ENCODE measurements around the gene ZNF358. TPM values are rescaled to one million over a fixed set of nuclear protein-coding genes. Genes with fewer than 3 reads are reported as not detected.
A peak's percentile ranks its signal among the peaks of the same experiment; 100 is the strongest.

Gene ZNF358
- total and polyA plus RNA-seq, 2 of the 13 experiments (the other 11 are each of a cell fraction or from before 2014, with no cell fraction given), result 9.1 to 37.0 TPM

- TF ChIP-seq, protein P1, sequence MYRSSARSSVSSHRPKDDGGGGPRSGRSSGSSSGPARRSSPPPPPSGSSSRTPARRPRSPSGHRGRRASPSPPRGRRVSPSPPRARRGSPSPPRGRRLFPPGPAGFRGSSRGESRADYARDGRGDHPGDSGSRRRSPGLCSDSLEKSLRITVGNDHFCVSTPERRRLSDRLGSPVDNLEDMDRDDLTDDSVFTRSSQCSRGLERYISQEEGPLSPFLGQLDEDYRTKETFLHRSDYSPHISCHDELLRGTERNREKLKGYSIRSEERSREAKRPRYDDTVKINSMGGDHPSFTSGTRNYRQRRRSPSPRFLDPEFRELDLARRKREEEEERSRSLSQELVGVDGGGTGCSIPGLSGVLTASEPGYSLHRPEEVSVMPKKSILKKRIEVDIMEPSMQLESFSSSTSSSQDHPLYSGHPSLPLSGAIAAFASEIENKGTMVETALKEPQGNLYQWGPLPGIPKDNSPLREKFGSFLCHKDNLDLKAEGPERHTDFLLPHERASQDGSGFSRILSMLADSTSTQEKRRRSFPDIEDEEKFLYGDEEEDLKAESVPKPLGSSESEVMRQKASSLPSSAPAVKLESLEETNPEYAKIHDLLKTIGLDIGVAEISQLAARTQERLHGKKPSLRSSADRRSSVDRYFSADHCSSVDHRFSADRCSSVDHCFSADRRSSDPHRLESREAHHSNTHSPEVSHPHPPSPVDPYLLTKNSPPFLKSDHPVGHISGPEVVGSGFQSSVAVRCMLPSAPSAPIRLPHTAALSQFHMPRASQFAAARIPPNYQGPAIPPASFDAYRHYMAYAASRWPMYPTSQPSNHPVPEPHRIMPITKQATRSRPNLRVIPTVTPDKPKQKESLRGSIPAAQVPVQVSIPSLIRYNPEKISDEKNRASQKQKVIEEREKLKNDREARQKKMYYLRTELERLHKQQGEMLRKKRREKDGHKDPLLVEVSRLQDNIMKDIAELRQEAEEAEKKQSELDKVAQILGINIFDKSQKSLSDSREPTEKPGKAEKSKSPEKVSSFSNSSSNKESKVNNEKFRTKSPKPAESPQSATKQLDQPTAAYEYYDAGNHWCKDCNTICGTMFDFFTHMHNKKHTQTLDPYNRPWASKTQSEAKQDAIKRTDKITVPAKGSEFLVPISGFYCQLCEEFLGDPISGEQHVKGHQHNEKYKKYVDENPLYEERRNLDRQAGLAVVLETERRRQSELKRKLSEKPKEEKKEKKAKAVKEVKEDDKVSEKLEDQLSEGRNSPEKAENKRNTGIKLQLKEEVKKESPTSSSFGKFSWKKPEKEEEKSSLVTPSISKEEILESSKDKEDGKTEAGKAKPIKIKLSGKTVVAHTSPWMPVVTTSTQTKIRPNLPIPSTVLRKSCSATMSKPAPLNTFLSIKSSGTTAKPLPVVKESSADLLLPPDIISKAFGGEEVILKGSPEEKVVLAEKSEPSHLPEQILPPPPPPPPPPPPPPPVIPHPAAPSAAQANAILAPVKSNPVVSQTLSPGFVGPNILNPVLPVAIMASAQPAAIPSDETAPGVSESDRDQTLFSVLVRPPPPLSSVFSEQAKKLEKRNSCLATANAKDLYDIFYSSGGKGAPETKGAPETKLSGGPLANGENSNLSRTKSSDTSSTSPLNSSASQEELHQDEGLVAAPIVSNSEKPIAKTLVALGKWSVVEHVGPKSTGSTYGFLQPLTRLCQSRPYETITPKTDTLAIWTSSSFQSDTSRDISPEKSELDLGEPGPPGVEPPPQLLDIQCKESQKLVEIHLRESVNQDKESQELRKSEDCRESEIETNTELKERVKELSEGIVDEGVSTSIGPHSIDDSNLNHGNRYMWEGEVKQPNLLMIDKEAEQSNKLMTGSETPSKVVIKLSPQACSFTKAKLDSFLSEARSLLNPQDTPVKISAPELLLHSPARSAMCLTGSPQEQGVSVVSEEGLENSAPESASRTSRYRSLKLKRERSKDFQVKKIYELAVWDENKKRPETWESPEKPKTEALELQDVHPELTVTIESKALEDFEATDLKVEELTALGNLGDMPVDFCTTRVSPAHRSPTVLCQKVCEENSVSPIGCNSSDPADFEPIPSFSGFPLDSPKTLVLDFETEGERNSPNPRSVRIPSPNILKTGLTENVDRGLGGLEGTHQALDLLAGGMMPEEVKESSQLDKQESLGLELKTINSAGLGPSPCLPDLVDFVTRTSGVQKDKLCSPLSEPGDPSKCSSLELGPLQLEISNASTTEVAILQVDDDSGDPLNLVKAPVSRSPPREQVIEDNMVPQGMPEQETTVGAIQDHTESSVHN (CRISPR knock-in tag; IDR thresholded peaks at IDR 0.05), result peak; percentile 74
- no peak for TF ChIP-seq CEBPB (IDR thresholded peaks at IDR 0.05; ENCODE audit: borderline replicate concordance, low read depth, low read length)
- TF ChIP-seq, protein P2, sequence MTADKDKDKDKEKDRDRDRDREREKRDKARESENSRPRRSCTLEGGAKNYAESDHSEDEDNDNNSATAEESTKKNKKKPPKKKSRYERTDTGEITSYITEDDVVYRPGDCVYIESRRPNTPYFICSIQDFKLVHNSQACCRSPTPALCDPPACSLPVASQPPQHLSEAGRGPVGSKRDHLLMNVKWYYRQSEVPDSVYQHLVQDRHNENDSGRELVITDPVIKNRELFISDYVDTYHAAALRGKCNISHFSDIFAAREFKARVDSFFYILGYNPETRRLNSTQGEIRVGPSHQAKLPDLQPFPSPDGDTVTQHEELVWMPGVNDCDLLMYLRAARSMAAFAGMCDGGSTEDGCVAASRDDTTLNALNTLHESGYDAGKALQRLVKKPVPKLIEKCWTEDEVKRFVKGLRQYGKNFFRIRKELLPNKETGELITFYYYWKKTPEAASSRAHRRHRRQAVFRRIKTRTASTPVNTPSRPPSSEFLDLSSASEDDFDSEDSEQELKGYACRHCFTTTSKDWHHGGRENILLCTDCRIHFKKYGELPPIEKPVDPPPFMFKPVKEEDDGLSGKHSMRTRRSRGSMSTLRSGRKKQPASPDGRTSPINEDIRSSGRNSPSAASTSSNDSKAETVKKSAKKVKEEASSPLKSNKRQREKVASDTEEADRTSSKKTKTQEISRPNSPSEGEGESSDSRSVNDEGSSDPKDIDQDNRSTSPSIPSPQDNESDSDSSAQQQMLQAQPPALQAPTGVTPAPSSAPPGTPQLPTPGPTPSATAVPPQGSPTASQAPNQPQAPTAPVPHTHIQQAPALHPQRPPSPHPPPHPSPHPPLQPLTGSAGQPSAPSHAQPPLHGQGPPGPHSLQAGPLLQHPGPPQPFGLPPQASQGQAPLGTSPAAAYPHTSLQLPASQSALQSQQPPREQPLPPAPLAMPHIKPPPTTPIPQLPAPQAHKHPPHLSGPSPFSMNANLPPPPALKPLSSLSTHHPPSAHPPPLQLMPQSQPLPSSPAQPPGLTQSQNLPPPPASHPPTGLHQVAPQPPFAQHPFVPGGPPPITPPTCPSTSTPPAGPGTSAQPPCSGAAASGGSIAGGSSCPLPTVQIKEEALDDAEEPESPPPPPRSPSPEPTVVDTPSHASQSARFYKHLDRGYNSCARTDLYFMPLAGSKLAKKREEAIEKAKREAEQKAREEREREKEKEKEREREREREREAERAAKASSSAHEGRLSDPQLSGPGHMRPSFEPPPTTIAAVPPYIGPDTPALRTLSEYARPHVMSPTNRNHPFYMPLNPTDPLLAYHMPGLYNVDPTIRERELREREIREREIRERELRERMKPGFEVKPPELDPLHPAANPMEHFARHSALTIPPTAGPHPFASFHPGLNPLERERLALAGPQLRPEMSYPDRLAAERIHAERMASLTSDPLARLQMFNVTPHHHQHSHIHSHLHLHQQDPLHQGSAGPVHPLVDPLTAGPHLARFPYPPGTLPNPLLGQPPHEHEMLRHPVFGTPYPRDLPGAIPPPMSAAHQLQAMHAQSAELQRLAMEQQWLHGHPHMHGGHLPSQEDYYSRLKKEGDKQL (CRISPR knock-in tag; IDR thresholded peaks at IDR 0.05; ENCODE audit: low read depth), result no peak
- TF ChIP-seq, protein P3, sequence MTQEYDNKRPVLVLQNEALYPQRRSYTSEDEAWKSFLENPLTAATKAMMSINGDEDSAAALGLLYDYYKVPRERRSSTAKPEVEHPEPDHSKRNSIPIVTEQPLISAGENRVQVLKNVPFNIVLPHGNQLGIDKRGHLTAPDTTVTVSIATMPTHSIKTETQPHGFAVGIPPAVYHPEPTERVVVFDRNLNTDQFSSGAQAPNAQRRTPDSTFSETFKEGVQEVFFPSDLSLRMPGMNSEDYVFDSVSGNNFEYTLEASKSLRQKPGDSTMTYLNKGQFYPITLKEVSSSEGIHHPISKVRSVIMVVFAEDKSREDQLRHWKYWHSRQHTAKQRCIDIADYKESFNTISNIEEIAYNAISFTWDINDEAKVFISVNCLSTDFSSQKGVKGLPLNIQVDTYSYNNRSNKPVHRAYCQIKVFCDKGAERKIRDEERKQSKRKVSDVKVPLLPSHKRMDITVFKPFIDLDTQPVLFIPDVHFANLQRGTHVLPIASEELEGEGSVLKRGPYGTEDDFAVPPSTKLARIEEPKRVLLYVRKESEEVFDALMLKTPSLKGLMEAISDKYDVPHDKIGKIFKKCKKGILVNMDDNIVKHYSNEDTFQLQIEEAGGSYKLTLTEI (CRISPR knock-in tag; conservative IDR thresholded peaks at IDR 0.05), result no peak
- TF ChIP-seq RBFOX2 (IDR thresholded peaks at IDR 0.05; ENCODE audit: low read depth, low read length), result peak; percentile 82
- no peak for TF ChIP-seq ZNF510 (CRISPR knock-in tag; IDR thresholded peaks at IDR 0.05; ENCODE audit: low read depth)
- TF ChIP-seq, protein P4, sequence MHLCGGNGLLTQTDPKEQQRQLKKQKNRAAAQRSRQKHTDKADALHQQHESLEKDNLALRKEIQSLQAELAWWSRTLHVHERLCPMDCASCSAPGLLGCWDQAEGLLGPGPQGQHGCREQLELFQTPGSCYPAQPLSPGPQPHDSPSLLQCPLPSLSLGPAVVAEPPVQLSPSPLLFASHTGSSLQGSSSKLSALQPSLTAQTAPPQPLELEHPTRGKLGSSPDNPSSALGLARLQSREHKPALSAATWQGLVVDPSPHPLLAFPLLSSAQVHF (CRISPR knock-in tag; IDR thresholded peaks at IDR 0.05), result no peak
- no peak for TF ChIP-seq RFXANK (CRISPR knock-in tag; IDR thresholded peaks at IDR 0.05)
- TF ChIP-seq TCF7L2 (IDR thresholded peaks at IDR 0.05; ENCODE audit: low read depth, low read length), result no peak
Measured at GRCh38 chr19:7535047-7535997, 19.4 kb downstream of the ZNF358 start, which contains the start of gene PNPLA6 (continued).

All from HepG2 (cell line).